WTC11 (cell line): ENCODE measurements around the gene ARL13A.

Source experiments
- ATF3 ChIP-seq: sonication (generic); formaldehyde crosslinking; conservative IDR thresholded peaks from 2 replicates; pipeline ENCODE4 v1.8.1; 2022; ENCODE audit warnings: mild to moderate bottlenecking, missing genetic modification reagents
- CBFB ChIP-seq: sonication (generic); formaldehyde crosslinking; IDR thresholded peaks from 2 replicates; pipeline ENCODE4 v1.8.1; 2022; ENCODE audit warnings: mild to moderate bottlenecking, low read depth, missing genetic modification reagents
- CREB1 ChIP-seq: sonication (generic); formaldehyde crosslinking; IDR thresholded peaks from 2 replicates; pipeline ENCODE4 v1.8.0; 2023; ENCODE audit warnings: mild to moderate bottlenecking, missing genetic modification reagents
- CREM ChIP-seq: sonication (generic); formaldehyde crosslinking; IDR thresholded peaks from 2 replicates; pipeline ENCODE4 v1.8.1; 2022; ENCODE audit warnings: mild to moderate bottlenecking, missing genetic modification reagents, moderate library complexity
- CTCF ChIP-seq: fragments of 200-600 bp; IDR thresholded peaks from 2 replicates; pipeline ENCODE4 v1.8.0; 2022; ENCODE audit warnings: antibody characterized with exemption
- E2F1 ChIP-seq: sonication (generic); formaldehyde crosslinking; IDR thresholded peaks from 2 replicates; pipeline ENCODE4 v1.8.0; 2022; ENCODE audit warnings: mild to moderate bottlenecking, missing genetic modification reagents
- ETV6 ChIP-seq: sonication (generic); formaldehyde crosslinking; IDR thresholded peaks from 2 replicates; pipeline ENCODE4 v1.8.1; 2022; ENCODE audit warnings: mild to moderate bottlenecking, missing genetic modification reagents
- FOXP1 ChIP-seq: sonication (generic); formaldehyde crosslinking; IDR thresholded peaks from 2 replicates; pipeline ENCODE4 v1.8.0; 2022; ENCODE audit warnings: missing genetic modification reagents, mild to moderate bottlenecking, moderate library complexity, borderline replicate concordance
- HMGA2 ChIP-seq: fragments of 250-450 bp; sonication (Bioruptor Pico); IDR thresholded peaks from 2 replicates; pipeline ENCODE4 v1.4.0; 2021; ENCODE audit warnings: mild to moderate bottlenecking, moderate library complexity
- MAX ChIP-seq: sonication (generic); formaldehyde crosslinking; IDR thresholded peaks from 2 replicates; pipeline ENCODE4 v1.8.0; 2022; ENCODE audit warnings: mild to moderate bottlenecking, missing genetic modification reagents
- SP1 ChIP-seq: sonication (generic); formaldehyde crosslinking; conservative IDR thresholded peaks from 2 replicates; pipeline ENCODE4 v1.8.1; 2022; ENCODE audit warnings: missing genetic modification reagents
- TEAD4 ChIP-seq: sonication (generic); formaldehyde crosslinking; IDR thresholded peaks from 2 replicates; pipeline ENCODE4 v1.8.0; 2022; ENCODE audit warnings: mild to moderate bottlenecking, missing genetic modification reagents
- USF2 ChIP-seq: sonication (generic); formaldehyde crosslinking; IDR thresholded peaks from 2 replicates; pipeline ENCODE4 v1.8.1; 2023; ENCODE audit warnings: mild to moderate bottlenecking, missing genetic modification reagents, moderate library complexity
- ZNF317 ChIP-seq: sonication (generic); formaldehyde crosslinking; IDR thresholded peaks from 2 replicates; pipeline ENCODE4 v1.8.1; 2023; ENCODE audit warnings: low read depth, mild to moderate bottlenecking, moderate library complexity, missing genetic modification reagents, borderline replicate concordance

- TF ChIP-seq CTCF (no peak), HMGA2 (no peak), FOXP1 (CRISPR knock-in tag) (no peak), CBFB (CRISPR knock-in tag) (no peak), CREB1 (CRISPR knock-in tag) (no peak), CREM (CRISPR knock-in tag) (no peak), ETV6 (CRISPR knock-in tag) (no peak), USF2 (CRISPR knock-in tag) (no peak), SP1 (CRISPR knock-in tag) (0 out of 2 replicates have a peak, but pooled peaks have one; percentile 30), E2F1 (no peak), ZNF317 (CRISPR knock-in tag) (no peak), ATF3 (CRISPR knock-in tag) (no peak), MAX (CRISPR knock-in tag) (no peak), TEAD4 (no peak)
Observed at GRCh38 chrX:100928660-100929613, 40.6 kb upstream of the ARL13A start, which contains the start of gene XKRX.
